Stomach (tissue), 9 donors: ENCODE data around the gene UBR1. TPM values are rescaled to one million over a fixed set of nuclear protein-coding genes. Genes with fewer than 3 reads are reported as not detected.
"Not testable (repeated sequence)": the region's sequence is repeated elsewhere in the genome, so short reads cannot be mapped to it uniquely, and the experiment has no call there.

Experiments used
- DNase-seq, 2 donors: peaks; one replicate each; pipeline versions ENCODE4 v3.0.0 to v3.0.0-alpha.2; 2013 to 2019
- H3K27ac ChIP-seq, 5 donors: fragments of 200-600 bp in 4 of 5; sonication (generic) in 4 of 5; one replicate each; pipeline ENCODE4 v1.5.1; 2013 to 2019; ENCODE audit warnings: mild to moderate bottlenecking in 1 of 5, moderate library complexity in 1 of 5
- H3K27me3 ChIP-seq, 3 donors: fragments of 200-600 bp; sonication (generic); one replicate each; pipeline ENCODE4 v1.5.1; 2017 to 2019; ENCODE audit warnings: mixed run types in 1 of 3
- H3K36me3 ChIP-seq, 4 donors: fragments of 200-600 bp; sonication (generic); 1 replicate in 3 of 4; 2 replicates in 1 of 4; pipeline ENCODE4 v1.5.1; 2016 to 2019
- H3K4me1 ChIP-seq, 4 donors: fragments of 200-600 bp; sonication (generic); one replicate each; pipeline ENCODE4 v1.5.1; 2016 to 2019
- H3K4me3 ChIP-seq, 4 donors: fragments of 200-600 bp; sonication (generic) in 3 of 4; one replicate each; pipeline ENCODE4 v1.5.1; 2016 to 2019; ENCODE audit warnings: mild to moderate bottlenecking in 1 of 4
- H3K9me3 ChIP-seq, 4 donors: fragments of 200-600 bp; sonication (generic); one replicate each; pipeline ENCODE4 v1.5.1; 2016 to 2019
- CTCF ChIP-seq, 7 experiments: fragments of 450-650 bp in 4 of 7; fragments of 200-600 bp in 3 of 7; sonication (generic) in 3 of 7; IDR thresholded peaks; one replicate each; pipeline ENCODE4 v1.5.1; 2016 to 2019; ENCODE audit warnings: antibody characterized with exemption in 7 of 7, control low read depth in 2 of 7, mild to moderate bottlenecking in 1 of 7
- EP300 ChIP-seq: sonication (generic); formaldehyde crosslinking; IDR thresholded peaks from one replicate; pipeline ENCODE4 v1.6.1; 2017; ENCODE audit warnings: antibody characterized with exemption
- POLR2A ChIP-seq, 4 donors: fragments of 450-650 bp; IDR thresholded peaks; one replicate each; pipeline ENCODE4 v1.6.1; 2016; ENCODE audit warnings: antibody characterized with exemption in 4 of 4, control low read depth in 2 of 4, mild to moderate bottlenecking in 1 of 4, moderate library complexity in 1 of 4
- POLR2AphosphoS5 ChIP-seq, 3 donors: sonication (generic); formaldehyde crosslinking; IDR thresholded peaks; one replicate each; pipeline ENCODE4 v1.6.1; 2016; ENCODE audit warnings: antibody characterized with exemption in 3 of 3
- WGBS, 5 donors: extraction: QIAGEN DNeasy Blood & Tissue Kit in 3 of 5; methylation state at CpG; one replicate each; pipeline versions ENCODE4 v1.1.5 to v1.1.7; 2013 to 2018; 5-methylcytosine and 5-hydroxymethylcytosine counted together
- intact Hi-C: fragments of 100-400 bp; cut with DNase I; formaldehyde crosslinking; loops from one replicate; pipeline ENCODE4 v1.15.1; 2023; ENCODE audit warnings: low total_unique reads
- polyA plus RNA-seq, 3 donors: library from polyadenylated mRNA; stranded (reverse); fragments of 200-250 nt; gene quantifications; one replicate each; pipeline ENCODE4 v1.2.3, GENCODE V29; 2013
- total RNA-seq, 5 donors: library from RNA; depleted of rRNA; stranded (reverse); fragments of >200 nt; gene quantifications; one replicate each; pipeline versions ENCODE4 v1.1.0 to v1.2.3, GENCODE V29; 2014 to 2016
- donor health status: healthy with polysubstance abuse.
- donor health status: Bipolar disorder and iron deficiency.
- donor health status: healthy.

UBR1 gene
- total and polyA plus RNA-seq, 8 donors, result 3.1 to 124 (median 12.3) TPM

- Histone ChIP-seq H3K27me3 (no peaks in the 10 kb centered on the region), H3K36me3 (peaks cover 29 to 90% (median 86%) of the 10 kb centered on the region in 4 donors), H3K9me3 (no peaks in the 10 kb centered on the region), H3K27ac (no peak overlapping the region), H3K4me1 (no peaks in the 10 kb centered on the region), H3K4me3 (no peak overlapping the region)
- DNase-seq, result no peak
- WGBS, 5 donors, result 86 to 99% (median 93%) methylated on average over 3 of the region's 3 CpGs
- TF ChIP-seq POLR2AphosphoS5 (IDR thresholded peaks at IDR 0.05) (no peak), POLR2A (IDR thresholded peaks at IDR 0.05) (no peak), EP300 (no peak), CTCF (IDR thresholded peaks at IDR 0.05) (no peak)
- intact Hi-C loops, result no loop called here
These were observed 98.8 kb downstream of the UBR1 start for GRCh38 chr15:43006991-43007390.

DNA sequence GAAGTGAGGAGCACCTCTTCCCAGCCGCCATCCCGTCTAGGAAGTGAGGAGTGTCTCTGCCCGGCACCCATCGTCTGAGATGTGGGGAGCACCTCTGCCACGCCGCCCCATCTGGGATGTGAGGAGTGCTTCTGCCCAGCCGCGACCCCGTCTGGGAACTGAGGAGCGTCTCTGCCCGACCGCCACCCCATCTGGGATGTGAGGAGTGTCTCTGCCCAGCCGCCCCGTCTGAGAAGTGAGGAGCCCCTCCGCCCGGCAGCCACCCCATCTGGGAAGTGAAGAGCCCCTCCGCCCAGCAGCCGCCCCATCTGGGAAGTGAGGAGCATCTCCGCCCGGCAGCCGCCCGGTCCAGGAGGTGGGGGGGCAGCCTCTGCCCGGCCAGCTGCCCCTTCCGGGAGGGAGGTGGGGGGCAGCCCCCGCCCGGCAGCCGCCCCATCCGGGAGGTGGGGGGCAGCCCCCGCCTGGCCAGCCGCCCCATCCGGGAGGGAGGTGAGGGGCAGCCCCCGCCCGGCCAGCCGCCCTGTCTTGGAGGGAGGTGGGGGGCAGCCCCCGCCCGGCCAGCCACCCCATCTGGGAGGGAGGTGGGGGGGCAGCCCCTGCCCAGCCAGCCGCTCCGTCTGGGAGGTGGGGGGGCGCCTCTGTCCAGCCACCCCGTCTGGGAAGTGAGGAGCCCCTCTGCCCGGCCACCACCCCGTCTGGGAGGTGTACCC lies 100.8 kb downstream of the UBR1 start:
- DNase-seq, H3K27me3 ChIP-seq, H3K9me3 ChIP-seq, H3K4me3 ChIP-seq, intact Hi-C loops, H3K27ac ChIP-seq, H3K4me1 ChIP-seq: not testable (repeated sequence)
- peaks cover 23 to 82% (median 72%) of the 10 kb centered on the region in 4 donors for H3K36me3 ChIP-seq
- 91 to 97% (median 96%) methylated on average over 22 to 40 of the region's 42 CpGs for WGBS, 5 donors

DNA sequence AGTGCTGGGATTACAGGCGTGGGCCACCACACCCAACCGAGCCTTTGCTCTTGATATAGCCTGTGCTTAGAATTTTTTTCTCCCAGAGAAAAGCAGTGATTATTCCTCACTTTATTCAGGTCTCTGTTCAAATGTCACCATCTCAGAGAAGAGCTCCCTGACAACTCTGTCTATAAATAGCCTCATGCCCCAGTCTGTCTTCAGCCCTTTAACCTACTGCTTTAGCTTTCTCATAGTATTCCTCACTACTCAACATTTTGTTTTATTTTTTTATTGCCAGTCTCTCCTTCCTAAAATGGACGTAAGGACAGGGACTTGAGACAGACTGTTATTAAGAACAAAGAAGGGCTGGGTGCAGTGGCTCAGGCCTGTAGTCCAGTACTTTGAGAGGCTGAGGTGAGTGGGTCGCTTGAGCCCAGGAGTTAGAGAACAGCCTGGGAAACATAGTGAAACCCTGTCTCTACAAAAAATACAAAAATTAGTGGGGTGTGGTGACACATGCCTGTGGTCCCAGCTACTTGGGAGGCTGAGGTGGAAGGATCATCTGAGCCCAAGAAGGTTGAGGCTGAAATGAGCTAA lies 106.5 kb downstream of the UBR1 start:
- Histone ChIP-seq H3K4me1 (no peaks in the 10 kb centered on the region), H3K36me3 (peaks cover 9 to 84% (median 66%) of the 10 kb centered on the region in 4 donors), H3K27me3 (no peaks in the 10 kb centered on the region), H3K4me3 (no peak overlapping the region), H3K9me3 (no peaks in the 10 kb centered on the region), H3K27ac (no peak overlapping the region)
- 88 to 98% (median 96%) methylated on average over 4 of the region's 4 CpGs for WGBS, 5 donors
- intact Hi-C loops, result no loop called here
- DNase-seq, result no peak
- no peak for TF ChIP-seq POLR2A (IDR thresholded peaks at IDR 0.05)
- no peak for TF ChIP-seq EP300
- TF ChIP-seq POLR2AphosphoS5 (IDR thresholded peaks at IDR 0.05), result no peak
- no peak for TF ChIP-seq CTCF (IDR thresholded peaks at IDR 0.05)

DNA sequence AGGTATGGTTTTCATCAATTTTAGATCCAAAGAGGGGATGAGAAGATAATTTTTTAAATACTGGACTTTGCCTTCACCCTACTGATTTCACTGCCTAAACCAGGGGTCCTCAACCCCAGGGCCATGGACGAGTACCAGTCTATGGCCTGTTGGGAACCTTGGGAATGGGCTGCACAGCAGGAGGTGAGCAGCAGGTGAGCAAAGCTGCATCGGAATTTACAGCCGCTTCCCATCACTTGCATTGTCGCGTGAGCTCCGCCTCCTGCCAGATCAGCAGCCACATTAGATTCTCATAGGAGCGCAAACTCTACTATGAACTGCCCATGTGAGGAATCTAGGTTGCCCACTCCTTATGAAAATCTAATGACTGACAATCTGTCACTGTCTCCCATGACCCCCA lies 109.0 kb downstream of the UBR1 start:
- Histone ChIP-seq H3K27me3 (no peaks in the 10 kb centered on the region), H3K36me3 (peaks cover 9 to 75% (median 53%) of the 10 kb centered on the region in 4 donors), H3K27ac (no peak overlapping the region), H3K9me3 (no peaks in the 10 kb centered on the region), H3K4me3 (no peak overlapping the region), H3K4me1 (no peaks in the 10 kb centered on the region)
- WGBS, 5 donors, result 96 to 99% (median 97%) methylated on average over 7 of the region's 7 CpGs
- TF ChIP-seq EP300 (no peak), POLR2AphosphoS5 (IDR thresholded peaks at IDR 0.05) (no peak), CTCF (IDR thresholded peaks at IDR 0.05) (no peak), POLR2A (IDR thresholded peaks at IDR 0.05) (no peak)
- intact Hi-C loops, result no loop called here
- DNase-seq, result no peak

DNA sequence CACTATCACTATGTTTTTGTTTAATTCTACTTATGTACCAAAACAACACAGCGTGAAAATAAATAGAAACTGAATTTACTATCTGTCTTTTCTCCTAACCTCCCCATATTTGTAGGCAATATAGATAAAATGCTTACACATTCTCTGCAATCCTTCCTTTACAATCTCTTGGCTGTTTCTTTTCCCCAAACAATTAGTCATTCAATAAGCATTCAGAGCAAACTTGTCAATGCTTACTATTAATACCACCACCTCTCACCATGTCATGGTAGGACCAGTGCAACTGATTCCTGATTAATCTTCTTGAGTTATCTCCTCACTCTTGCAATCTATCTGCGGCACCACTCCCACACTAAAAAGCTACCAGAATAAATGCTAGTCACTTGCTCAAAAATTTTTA lies 111.3 kb downstream of the UBR1 start:
- TF ChIP-seq CTCF (IDR thresholded peaks at IDR 0.05) (no peak), EP300 (no peak), POLR2A (IDR thresholded peaks at IDR 0.05) (no peak), POLR2AphosphoS5 (IDR thresholded peaks at IDR 0.05) (no peak)
- intact Hi-C loops, result no loop called here
- no peaks in the 10 kb centered on the region for H3K4me1 ChIP-seq
- H3K4me3 ChIP-seq, result no peak overlapping the region
- 88 to 95% (median 95%) methylated on average over 2 of the region's 2 CpGs for WGBS, 5 donors
- peaks cover 9 to 80% (median 58%) of the 10 kb centered on the region in 4 donors for H3K36me3 ChIP-seq
- DNase-seq, result no peak
- H3K9me3 ChIP-seq, result no peaks in the 10 kb centered on the region
- H3K27me3 ChIP-seq, result no peaks in the 10 kb centered on the region
- H3K27ac ChIP-seq, result no peak overlapping the region
